ENCODE results near the gene ADGRE3.
"Not testable (repeated sequence)": the region's sequence is repeated elsewhere in the genome, so short reads cannot be mapped to it uniquely, and the experiment has no call there.

The ADGRE3 gene

DNA sequence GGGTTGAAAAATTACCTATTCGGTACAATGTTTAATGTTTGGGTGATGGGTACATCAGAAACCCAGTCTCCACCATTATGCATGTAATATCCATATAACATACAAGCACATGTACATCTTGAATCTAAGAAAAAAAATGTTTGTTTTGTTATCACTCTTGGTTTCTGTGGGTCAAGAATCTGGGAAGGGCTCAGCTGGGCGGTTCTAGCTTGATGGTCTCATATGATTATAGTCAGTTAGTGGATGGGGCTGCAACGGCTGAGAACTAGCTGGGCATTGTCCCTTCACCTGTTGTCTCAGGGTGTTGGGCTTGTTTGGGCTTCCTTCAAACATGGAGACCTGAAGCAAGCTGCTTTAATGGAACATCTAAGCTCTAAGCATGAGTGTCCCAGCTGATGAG, 4.7 kb downstream of the ADGRE3 start:
- DNase-seq: no peak

DNA sequence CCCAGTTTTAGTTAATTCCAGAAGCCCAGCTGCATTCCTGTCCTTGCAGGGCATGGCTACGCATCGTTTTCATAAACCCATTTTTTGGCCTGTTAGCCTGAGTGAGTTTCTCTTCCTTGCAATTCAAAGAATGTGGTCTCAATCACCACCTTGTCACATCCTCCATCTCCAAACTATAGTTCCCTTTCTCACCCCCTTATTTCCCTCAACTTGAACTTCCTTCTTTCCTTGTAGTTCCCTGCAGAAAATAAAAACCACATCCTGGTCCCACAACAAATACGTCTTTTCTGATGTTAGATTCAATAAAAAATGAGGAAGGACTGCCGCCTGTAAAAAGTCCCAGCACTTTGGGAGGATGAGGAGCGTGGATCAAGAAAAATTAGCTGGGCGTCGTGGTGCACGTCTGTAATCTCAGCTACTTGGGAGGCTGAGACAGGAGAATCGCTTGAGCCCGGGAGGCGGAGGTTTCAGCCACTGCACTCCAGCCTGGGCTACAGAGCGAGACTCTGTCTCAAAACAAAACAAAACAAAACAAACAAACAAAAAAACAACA, 13.2 kb downstream of the ADGRE3 start:
- DNase-seq: no peak

DNA sequence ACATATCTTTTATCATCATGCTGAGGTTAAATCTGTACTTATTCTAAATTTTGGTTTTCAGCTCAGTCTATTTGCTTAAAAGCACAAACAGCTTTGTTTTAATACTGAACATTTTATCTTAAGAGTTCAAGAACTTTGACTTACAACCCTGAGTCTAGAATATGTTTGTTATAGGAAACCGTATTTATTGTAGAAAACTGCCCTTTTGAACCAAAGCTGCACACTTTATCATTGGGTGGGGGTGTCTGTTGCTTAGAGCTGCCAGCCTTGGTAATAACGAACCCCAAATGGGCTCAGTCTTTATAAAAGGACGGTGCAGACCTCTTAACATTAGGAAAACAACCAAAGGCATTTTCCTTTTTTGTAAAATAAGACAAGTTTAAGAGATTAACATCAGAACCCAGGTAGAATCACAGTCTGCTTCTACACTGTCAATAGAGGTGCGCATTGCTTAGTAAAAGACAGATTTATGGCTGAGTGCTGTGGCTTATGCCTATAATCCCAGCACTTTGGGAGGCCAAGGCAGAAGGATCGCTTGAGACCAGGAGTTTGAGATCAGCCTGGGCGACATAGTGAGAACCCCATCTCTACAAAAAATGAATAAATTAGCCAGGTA, 14.7 kb downstream of the ADGRE3 start:
- no peak for DNase-seq

- DNase-seq: no peak
These were observed 18.9 kb downstream of the ADGRE3 start for GRCh38 chr19:14655726-14656125.

- no peak for DNase-seq
These were observed 19.7 kb downstream of the ADGRE3 start for GRCh38 chr19:14654786-14655560.

GRCh38 chr19:14650161-14650560, 24.5 kb downstream of the ADGRE3 start:
- no peak for DNase-seq

- no peak for DNase-seq
These were observed 25.6 kb downstream of the ADGRE3 start for GRCh38 chr19:14649020-14649419.

GRCh38 chr19:14648506-14648905, 26.1 kb downstream of the ADGRE3 start:
- DNase-seq: no peak

GRCh38 chr19:14639536-14640277, 34.9 kb downstream of the ADGRE3 start:
- no peak for DNase-seq

DNA sequence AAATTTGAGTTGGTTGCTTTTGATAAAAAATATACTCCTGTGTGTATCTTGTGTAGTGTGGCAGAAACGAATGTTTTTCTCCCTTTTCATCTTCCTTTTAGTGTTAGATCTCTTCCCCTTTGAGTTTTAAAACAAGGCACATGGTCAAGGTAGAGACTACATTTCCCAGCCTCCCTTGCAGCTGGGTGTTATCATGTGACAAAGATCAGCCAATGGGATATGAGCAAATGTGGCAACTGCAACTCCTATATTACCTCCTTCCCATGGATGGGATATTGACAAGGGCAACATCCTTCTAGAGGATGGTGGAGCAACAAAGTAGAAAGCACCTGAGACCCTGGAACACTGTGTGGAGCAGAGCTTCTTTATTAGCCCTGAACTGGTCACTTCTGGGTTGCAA, 42.4 kb downstream of the ADGRE3 start:
- DNase-seq: no peak

DNA sequence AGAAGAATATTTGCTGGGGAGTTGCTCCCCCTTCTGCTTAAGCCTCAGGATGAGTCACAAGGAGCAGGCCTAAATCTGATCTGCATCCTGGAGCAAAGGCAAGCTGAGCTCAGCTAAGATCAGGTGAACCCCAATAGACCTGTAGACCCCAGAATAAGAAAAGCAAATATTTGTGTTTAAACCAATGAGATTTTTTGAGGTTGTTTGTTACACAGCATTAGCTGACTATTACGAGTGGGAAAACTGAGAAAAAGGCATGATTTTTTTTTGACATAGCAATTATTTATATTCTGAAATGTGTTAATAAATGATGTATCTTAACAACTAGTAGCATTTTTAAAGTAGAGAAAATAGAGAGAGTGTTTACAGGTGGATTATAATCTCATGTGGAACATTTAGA, 45.1 kb downstream of the ADGRE3 start:
- no peak for DNase-seq

GRCh38 chr19:14624491-14624890, 50.2 kb downstream of the ADGRE3 start:
- not testable (repeated sequence) for DNase-seq

DNA sequence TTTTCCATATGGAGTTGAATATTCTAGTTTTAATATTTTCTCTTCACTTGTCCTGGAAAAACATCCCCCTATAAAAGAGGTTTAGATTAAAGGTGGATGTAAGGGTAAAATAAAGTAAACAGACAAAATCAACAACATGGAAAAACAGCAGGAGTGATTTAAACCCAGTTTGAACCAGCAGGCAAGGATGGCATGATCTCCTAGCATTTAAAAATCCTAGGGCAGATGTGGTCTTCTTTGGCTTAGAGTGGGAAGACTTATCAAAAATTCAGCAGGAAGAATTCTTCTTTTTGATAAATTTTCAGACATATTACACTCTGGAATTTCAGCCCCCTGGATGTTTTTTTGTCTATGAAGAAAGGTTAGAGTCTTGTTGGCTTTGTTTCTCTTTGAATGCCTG, 55.2 kb downstream of the ADGRE3 start:
- no peak for DNase-seq

DNA sequence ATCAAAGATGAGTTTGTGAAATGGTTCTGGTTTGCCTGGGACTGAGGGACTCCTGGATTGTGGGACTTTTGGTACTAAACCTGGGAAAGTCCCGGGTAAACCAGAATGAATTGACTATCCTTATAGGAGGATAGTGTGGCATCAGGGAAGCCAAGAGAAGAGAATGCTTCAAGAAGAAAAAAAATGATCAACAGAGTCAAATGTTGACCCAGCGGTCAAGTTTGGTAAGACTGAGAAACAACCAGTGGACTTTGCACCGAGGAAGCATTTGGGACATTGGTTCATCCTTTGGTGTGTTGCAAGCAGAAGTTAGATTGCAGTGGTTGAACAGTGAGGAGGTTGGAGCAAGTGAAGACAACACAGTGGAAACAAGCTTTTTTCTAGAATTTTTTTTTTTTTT, 58.2 kb downstream of the ADGRE3 start:
- no peak for DNase-seq

DNA sequence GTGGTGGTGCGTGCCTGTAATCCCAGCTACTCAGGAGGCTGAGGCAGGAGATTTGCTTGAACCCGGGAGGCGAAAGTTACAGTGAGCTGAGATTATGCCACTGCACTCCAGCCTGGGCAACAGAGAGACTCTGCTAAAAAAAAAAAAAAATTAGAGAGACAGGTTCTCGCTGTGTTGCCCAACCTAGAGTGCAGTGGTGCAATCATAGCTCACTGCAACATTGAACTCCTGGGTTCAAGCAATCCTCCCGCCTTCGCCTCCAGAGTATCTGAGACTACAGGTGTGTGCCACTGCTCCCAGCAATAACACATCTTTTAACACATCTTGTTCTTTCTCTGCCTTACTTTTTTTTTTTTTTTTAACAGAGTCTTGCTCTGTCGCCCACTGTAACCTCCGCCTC, 59.0 kb downstream of the ADGRE3 start:
- DNase-seq: no peak

DNA sequence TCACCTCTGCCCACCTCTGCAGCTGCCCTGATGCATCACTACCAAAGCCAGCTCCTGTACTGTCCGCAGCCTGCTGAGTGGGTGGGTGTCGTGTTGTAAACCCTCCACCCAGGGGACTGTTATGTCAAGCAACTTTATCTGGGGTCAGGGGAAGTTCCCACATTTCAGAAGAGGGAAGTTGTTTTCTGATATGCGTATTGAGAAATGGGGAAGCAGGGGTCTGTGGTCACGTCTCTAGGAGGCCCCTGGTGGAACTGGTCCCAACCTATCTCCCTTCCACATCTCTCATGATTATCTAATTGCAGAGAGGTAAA, 60.6 kb downstream of the ADGRE3 start:
- DNase-seq: no peak

DNA sequence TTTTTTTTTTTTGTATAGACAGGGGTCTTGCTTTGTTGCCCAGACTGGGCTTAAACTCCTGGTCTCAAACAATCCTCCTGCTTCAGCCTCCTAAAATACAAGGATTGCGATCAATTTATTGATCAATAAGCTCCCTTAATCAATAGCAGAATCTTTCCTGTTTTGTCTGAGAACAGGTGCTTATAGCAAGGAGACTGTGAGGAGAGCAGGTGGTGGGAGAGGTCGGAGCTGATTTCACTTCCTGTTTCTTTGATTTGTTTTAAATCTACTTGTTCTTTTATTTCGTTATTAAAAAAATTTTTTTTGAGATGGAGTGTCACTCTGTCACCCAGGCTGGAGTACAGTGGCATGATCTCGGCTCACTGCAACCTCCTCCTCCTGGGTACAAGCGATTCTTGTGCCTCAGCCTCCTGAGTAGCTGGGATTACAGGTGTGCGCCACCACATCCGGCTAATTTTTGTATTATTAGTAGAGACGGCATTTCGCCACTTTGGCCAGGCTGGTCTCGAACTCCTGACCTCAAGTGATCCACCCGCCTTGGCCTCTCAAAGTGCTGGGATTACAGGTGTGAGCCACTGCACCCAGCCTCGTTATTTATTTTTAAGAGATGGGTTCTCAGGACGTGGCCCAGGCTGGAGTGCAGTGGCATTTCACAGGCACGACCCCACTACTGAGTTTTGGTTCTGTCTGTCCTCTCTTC, 61.1 kb downstream of the ADGRE3 start:
- DNase-seq: not testable (repeated sequence)

- no peak for DNase-seq
These were observed 62.0 kb downstream of the ADGRE3 start for GRCh38 chr19:14612657-14613056.

DNA sequence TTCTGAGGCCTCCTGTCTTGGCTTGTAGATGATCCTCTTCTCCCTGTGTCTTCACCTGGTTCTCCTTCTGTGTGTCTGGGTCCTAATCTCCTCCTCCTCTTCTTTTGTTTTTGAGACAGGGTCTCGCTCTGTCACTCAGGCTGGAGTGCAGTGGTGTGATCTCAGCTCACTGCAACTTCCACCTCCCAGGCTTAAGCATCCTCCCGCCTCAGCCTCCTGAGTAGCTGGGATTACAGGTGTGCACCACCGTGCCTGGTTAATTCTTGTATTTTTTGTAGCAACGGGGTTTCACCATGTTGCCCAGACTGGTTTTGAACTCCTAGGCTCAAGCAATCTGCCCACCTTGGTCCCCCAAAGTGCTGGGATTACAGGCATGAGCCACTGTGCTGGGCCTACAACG, 62.4 kb downstream of the ADGRE3 start:
- not testable (repeated sequence) for DNase-seq

DNA sequence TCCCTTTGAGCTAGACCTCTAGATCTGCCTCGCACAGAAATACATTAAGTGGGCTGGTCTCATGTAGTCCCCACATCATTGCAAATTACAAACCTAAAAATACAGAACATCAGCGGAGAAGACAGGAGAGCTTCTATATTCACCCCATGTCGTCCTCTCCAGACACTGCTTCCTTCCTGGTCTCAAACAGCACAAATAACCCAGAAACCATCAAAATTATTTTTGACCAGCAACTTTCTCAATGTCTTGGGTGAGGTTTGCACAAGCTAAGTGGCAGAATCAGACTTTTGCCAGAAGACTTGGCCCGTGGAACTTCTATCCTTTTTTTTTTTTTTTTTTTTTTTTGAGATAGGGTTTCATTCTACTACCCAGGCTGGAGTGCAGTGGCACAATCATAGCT, 63.6 kb downstream of the ADGRE3 start:
- DNase-seq: no peak

DNA sequence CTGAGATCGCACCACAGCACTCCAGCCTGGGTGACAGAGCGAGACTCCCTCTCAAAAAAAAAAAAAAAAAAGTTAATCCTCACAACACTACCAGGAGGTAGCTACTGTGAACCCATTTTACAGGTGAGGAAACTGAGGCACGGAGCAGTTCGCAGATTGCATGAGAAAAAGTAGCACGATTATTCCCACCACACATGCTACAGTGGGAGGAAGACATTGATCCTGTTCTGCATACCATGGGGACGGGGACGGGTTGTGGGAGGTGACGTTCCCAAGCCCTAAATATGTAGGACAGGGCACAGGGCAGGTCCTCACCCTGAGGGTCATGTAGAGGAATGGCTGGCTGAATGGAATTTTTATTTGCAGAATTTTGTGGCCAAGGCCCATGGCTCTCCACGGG, 68.0 kb downstream of the ADGRE3 start:
- DNase-seq: no peak

- no peak for DNase-seq
These were observed 70.7 kb downstream of the ADGRE3 start for GRCh38 chr19:14603990-14604387.

GRCh38 chr19:14599548-14600147, 75.0 kb downstream of the ADGRE3 start:
- DNase-seq: no peak
